ENCODE data around the gene FSTL4.

DNA sequence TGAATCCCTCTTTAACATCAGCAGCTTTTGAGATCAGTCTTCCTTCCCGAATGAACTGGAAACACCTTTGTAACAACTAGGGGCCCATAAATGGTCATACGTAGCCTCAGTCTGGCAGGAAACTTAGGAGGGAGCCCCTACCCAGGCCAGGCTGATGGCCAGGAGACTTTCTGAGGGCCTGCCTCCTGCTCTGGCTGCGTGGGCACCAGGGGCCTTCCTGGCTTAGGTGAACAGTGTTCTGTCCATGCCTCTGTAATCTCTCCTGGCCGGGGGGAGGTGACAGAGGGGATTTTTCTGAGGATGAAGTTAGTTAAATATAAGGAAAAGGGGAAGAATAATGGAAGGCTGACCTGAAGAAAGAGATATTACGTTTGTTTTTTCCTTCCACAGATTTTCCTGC, 843 bp upstream of the FSTL4 start:
- TF ChIP-seq CTCF (IDR thresholded peaks at IDR 0.05; ENCODE audit: low read depth, low read length, missing input control) (no peak), MAX (IDR thresholded peaks at IDR 0.05) (no peak), TAF1 (conservative IDR thresholded peaks at IDR 0.05) (no peak), EGR1 (IDR thresholded peaks at IDR 0.05; ENCODE audit: low read depth in 2 of 2) (no peak)
- TF ChIP-seq, protein P1, sequence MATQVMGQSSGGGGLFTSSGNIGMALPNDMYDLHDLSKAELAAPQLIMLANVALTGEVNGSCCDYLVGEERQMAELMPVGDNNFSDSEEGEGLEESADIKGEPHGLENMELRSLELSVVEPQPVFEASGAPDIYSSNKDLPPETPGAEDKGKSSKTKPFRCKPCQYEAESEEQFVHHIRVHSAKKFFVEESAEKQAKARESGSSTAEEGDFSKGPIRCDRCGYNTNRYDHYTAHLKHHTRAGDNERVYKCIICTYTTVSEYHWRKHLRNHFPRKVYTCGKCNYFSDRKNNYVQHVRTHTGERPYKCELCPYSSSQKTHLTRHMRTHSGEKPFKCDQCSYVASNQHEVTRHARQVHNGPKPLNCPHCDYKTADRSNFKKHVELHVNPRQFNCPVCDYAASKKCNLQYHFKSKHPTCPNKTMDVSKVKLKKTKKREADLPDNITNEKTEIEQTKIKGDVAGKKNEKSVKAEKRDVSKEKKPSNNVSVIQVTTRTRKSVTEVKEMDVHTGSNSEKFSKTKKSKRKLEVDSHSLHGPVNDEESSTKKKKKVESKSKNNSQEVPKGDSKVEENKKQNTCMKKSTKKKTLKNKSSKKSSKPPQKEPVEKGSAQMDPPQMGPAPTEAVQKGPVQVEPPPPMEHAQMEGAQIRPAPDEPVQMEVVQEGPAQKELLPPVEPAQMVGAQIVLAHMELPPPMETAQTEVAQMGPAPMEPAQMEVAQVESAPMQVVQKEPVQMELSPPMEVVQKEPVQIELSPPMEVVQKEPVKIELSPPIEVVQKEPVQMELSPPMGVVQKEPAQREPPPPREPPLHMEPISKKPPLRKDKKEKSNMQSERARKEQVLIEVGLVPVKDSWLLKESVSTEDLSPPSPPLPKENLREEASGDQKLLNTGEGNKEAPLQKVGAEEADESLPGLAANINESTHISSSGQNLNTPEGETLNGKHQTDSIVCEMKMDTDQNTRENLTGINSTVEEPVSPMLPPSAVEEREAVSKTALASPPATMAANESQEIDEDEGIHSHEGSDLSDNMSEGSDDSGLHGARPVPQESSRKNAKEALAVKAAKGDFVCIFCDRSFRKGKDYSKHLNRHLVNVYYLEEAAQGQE (IDR thresholded peaks at IDR 0.05) = no peak

Data from liver (tissue), 3 donors.